H9 (cell line): Measurements from ENCODE around the gene BHLHE40. TPM values are rescaled to one million over a fixed set of nuclear protein-coding genes. Genes with fewer than 3 reads are reported as not detected.

Experiments
- DNase-seq: peaks from one replicate; pipeline ENCODE4 v3.0.0-alpha.2; 2017
- H2AFZ ChIP-seq: one replicate; pipeline ENCODE4 v1.6.1; 2013; ENCODE audit warnings: mild to moderate bottlenecking, low read length, control low read depth, moderate library complexity
- H2AK5ac ChIP-seq: 2 replicates; pipeline ENCODE4 v1.6.1; 2013; ENCODE audit warnings: low read length, control low read depth, mixed read lengths; ENCODE audit not compliant: insufficient read length
- H2BK120ac ChIP-seq: one replicate; pipeline ENCODE4 v1.6.1; 2013; ENCODE audit warnings: low read depth, mild to moderate bottlenecking, low read length, control low read depth, inconsistent platforms; ENCODE audit not compliant: poor library complexity, severe bottlenecking
- H2BK12ac ChIP-seq: 2 replicates; pipeline ENCODE4 v1.6.1; 2013; ENCODE audit warnings: low read length, control low read depth, mixed read lengths, low read depth; ENCODE audit not compliant: insufficient read length
- H2BK15ac ChIP-seq: 2 replicates; pipeline ENCODE4 v1.6.1; 2013; ENCODE audit warnings: low read depth, low read length, control low read depth
- H2BK20ac ChIP-seq: one replicate; pipeline ENCODE4 v1.6.1; 2013; ENCODE audit warnings: low read depth, mild to moderate bottlenecking, low read length, control low read depth, inconsistent platforms; ENCODE audit not compliant: poor library complexity, severe bottlenecking
- H2BK5ac ChIP-seq: 2 replicates; pipeline ENCODE4 v1.6.1; 2013; ENCODE audit warnings: low read length, control low read depth, mixed read lengths; ENCODE audit not compliant: insufficient read length
- H3K14ac ChIP-seq: 2 replicates; pipeline ENCODE4 v1.6.1; 2013; ENCODE audit warnings: low read length, control low read depth; ENCODE audit not compliant: insufficient read depth
- H3K18ac ChIP-seq: 2 replicates; pipeline ENCODE4 v1.6.1; 2013; ENCODE audit warnings: low read depth, mild to moderate bottlenecking, mixed read lengths, low read length, control low read depth; ENCODE audit not compliant: insufficient read length
- H3K23ac ChIP-seq: 2 replicates; pipeline ENCODE4 v1.6.1; 2013; ENCODE audit warnings: low read length, control low read depth, mixed read lengths, low read depth; ENCODE audit not compliant: insufficient read length
- H3K23me2 ChIP-seq: 2 replicates; pipeline ENCODE4 v1.6.1; 2013; ENCODE audit warnings: low read depth, mild to moderate bottlenecking, mixed read lengths, low read length, control low read depth; ENCODE audit not compliant: insufficient read length, poor library complexity, severe bottlenecking
- H3K27ac ChIP-seq: 2 replicates; pipeline ENCODE4 v1.5.1; 2013; ENCODE audit warnings: low read length, control low read depth, mixed read lengths, low read depth; ENCODE audit not compliant: insufficient read length
- H3K27me3 ChIP-seq: 2 replicates; pipeline ENCODE4 v1.6.1; 2013; ENCODE audit warnings: low read length, control low read depth, inconsistent platforms; ENCODE audit not compliant: insufficient read depth
- H3K4ac ChIP-seq: 2 replicates; pipeline ENCODE4 v1.6.1; 2013; ENCODE audit warnings: low read depth, mild to moderate bottlenecking, control low read depth, inconsistent platforms, low read length, moderate library complexity
- H3K4me1 ChIP-seq: 2 replicates; pipeline ENCODE4 v1.6.1; 2013; ENCODE audit warnings: low read length, control low read depth, inconsistent platforms; ENCODE audit not compliant: insufficient read depth
- H3K4me2 ChIP-seq: 2 replicates; pipeline ENCODE4 v1.6.1; 2013; ENCODE audit warnings: low read length, control low read depth, mixed read lengths; ENCODE audit not compliant: insufficient read length, insufficient read depth
- H3K56ac ChIP-seq: 2 replicates; pipeline ENCODE4 v1.6.1; 2013; ENCODE audit warnings: low read depth, mild to moderate bottlenecking, mixed read lengths, low read length, control low read depth; ENCODE audit not compliant: insufficient read length
- H3K79me1 ChIP-seq: 2 replicates; pipeline ENCODE4 v1.6.1; 2013; ENCODE audit warnings: low read depth, mild to moderate bottlenecking, moderate library complexity, low read length, control low read depth, inconsistent platforms; ENCODE audit not compliant: insufficient read depth, poor library complexity, severe bottlenecking
- H3K79me2 ChIP-seq: 2 replicates; pipeline ENCODE4 v1.6.1; 2013; ENCODE audit warnings: low read length, control low read depth, inconsistent platforms; ENCODE audit not compliant: insufficient read depth
- H3K9ac ChIP-seq: 2 replicates; pipeline ENCODE4 v1.6.1; 2013; ENCODE audit warnings: low read length, control low read depth, mixed read lengths; ENCODE audit not compliant: insufficient read length; ENCODE audit errors: extremely low read depth
- H3K9me3 ChIP-seq: one replicate; pipeline ENCODE4 v1.6.1; 2013; ENCODE audit warnings: low read depth, low read length, inconsistent platforms; ENCODE audit not compliant: control insufficient read depth
- H3T11ph ChIP-seq: one replicate; pipeline ENCODE4 v1.6.1; 2013; ENCODE audit warnings: mild to moderate bottlenecking, low read length, control low read depth, inconsistent platforms
- H4K20me1 ChIP-seq: one replicate; pipeline ENCODE4 v1.6.1; 2013; ENCODE audit not compliant: control insufficient read depth, insufficient read length, insufficient read depth
- H4K5ac ChIP-seq: 2 replicates; pipeline ENCODE4 v1.6.1; 2013; ENCODE audit warnings: low read depth, mild to moderate bottlenecking, mixed read lengths, low read length, control low read depth; ENCODE audit not compliant: insufficient read length
- H4K8ac ChIP-seq: replicated peaks from 2 replicates; pipeline ENCODE4 v1.6.1; 2013; ENCODE audit warnings: low read length, control low read depth, mixed read lengths, low read depth; ENCODE audit not compliant: insufficient read length
- H4K91ac ChIP-seq: 2 replicates; pipeline ENCODE4 v1.6.1; 2013; ENCODE audit warnings: low read depth, mild to moderate bottlenecking, moderate library complexity, mixed read lengths, low read length, control low read depth; ENCODE audit not compliant: insufficient read length
- H3K27ac Mint-ChIP-seq, 3 experiments: 2 replicates in 2 of 3; 3 replicates in 1 of 3; pipeline ENCODE4 v1.8.0; 2020 to 2021; ENCODE audit warnings: mixed read lengths in 3 of 3, mild to moderate bottlenecking in 1 of 3, moderate library complexity in 1 of 3
- H3K27me3 Mint-ChIP-seq: 2 replicates; pipeline ENCODE4 v1.8.0; 2021; ENCODE audit warnings: low read depth, mild to moderate bottlenecking, moderate library complexity, mixed read lengths
- H3K36me3 Mint-ChIP-seq, 3 experiments: 2 replicates in 2 of 3; 3 replicates in 1 of 3; pipeline ENCODE4 v1.8.0; 2020 to 2021; ENCODE audit warnings: low read depth in 3 of 3, mixed read lengths in 3 of 3; ENCODE audit not compliant: insufficient read depth in 1 of 3
- H3K4me1 Mint-ChIP-seq, 2 experiments: 2 replicates each; pipeline ENCODE4 v1.8.0; 2020; ENCODE audit warnings: mixed read lengths in 2 of 2
- H3K4me3 Mint-ChIP-seq, 2 experiments: 2 replicates in 1 of 2; 3 replicates in 1 of 2; pipeline ENCODE4 v1.8.0; 2020 to 2021; ENCODE audit warnings: mild to moderate bottlenecking in 2 of 2, mixed read lengths in 2 of 2, moderate library complexity in 1 of 2
- H3K9me3 Mint-ChIP-seq, 2 experiments: 2 replicates in 1 of 2; 3 replicates in 1 of 2; pipeline ENCODE4 v1.8.0; 2020; ENCODE audit warnings: mild to moderate bottlenecking in 2 of 2, mixed read lengths in 2 of 2, moderate library complexity in 1 of 2
- CTCF ChIP-seq: fragments of 200-600 bp; sonication (generic); conservative IDR thresholded peaks from 3 replicates; pipeline ENCODE4 v1.8.0; 2021; ENCODE audit warnings: antibody characterized with exemption, mild to moderate bottlenecking
- WGBS: extraction: QIAGEN DNeasy Blood & Tissue Kit; methylation state at CpG from one replicate; pipeline ENCODE4 v1.1.7; 2013; ENCODE audit warnings: missing lambda C conversion rate, low lambda C conversion rate, mixed read lengths; ENCODE audit not compliant: insufficient read length; ENCODE audit errors: extremely low coverage; 5-methylcytosine and 5-hydroxymethylcytosine counted together
- total RNA-seq: library from RNA; stranded (reverse); gene quantifications from 2 replicates; pipeline ENCODE4 v1.2.1, GENCODE V29; 2021

The BHLHE40 gene
- total RNA-seq, 1 experiment from 2014 or later: 4.1 TPM

- Histone ChIP-seq H2BK20ac (no peak overlapping the region), H2BK5ac (no peak overlapping the region), H3K4me1 (no peaks in the 10 kb centered on the region), H3K56ac (no peak overlapping the region), H3K9ac (no peak overlapping the region), H3K79me1 (no peaks in the 10 kb centered on the region), H3K27ac (no peak overlapping the region), H2BK12ac (no peak overlapping the region), H3K27me3 (no peaks in the 10 kb centered on the region), H4K20me1 (no peaks in the 10 kb centered on the region), H3K23ac (no peak overlapping the region), H4K5ac (no peak overlapping the region), H2AK5ac (no peak overlapping the region), H4K91ac (no peak overlapping the region), H2BK120ac (no peak overlapping the region), H2AFZ (no peak overlapping the region), H3K4me2 (no peak overlapping the region), H3T11ph (no peak overlapping the region), H3K4ac (no peak overlapping the region), H2BK15ac (no peak overlapping the region), H3K14ac (no peak overlapping the region), H3K9me3 (no peaks in the 10 kb centered on the region), H4K8ac (no peak overlapping the region), H3K18ac (no peak overlapping the region), H3K23me2 (no peaks in the 10 kb centered on the region), H3K79me2 (no peaks in the 10 kb centered on the region)
- H3K4me1 Mint-ChIP-seq: peaks cover 12 to 13% of the 10 kb centered on the region in 2 experiments
- no peaks in the 10 kb centered on the region for H3K9me3 Mint-ChIP-seq
- peaks cover 1% of the 10 kb centered on the region; the same call in 1 of the 2 replicates for H3K27me3 Mint-ChIP-seq
- H3K27ac Mint-ChIP-seq: no peak overlapping the region
- no peaks in the 10 kb centered on the region for H3K36me3 Mint-ChIP-seq
- H3K4me3 Mint-ChIP-seq: no peak overlapping the region
- WGBS: no CpG with 5 or more reads among the region's 6 CpGs
- no peak for TF ChIP-seq CTCF
- DNase-seq: no peak
Measured at GRCh38 chr3:5002871-5003247, 23.6 kb downstream of the BHLHE40 start.
